Esophagus squamous epithelium (tissue), 5 donors: ENCODE data around the gene TTC6. TPM values are rescaled to one million over a fixed set of nuclear protein-coding genes. Genes with fewer than 3 reads are reported as not detected.
A peak's percentile ranks its signal among the peaks of the same experiment; 100 is the strongest.

Experiments used
- DNase-seq: peaks from one replicate; lab custom pipeline; 2025; lab: John Stamatoyannopoulos, UW
- H3K27ac ChIP-seq, 4 donors: fragments of 200-600 bp; sonication (generic); one replicate each; pipeline ENCODE4 v1.5.1; 2016 to 2019; ENCODE audit warnings: mild to moderate bottlenecking in 1 of 4
- H3K27me3 ChIP-seq, 4 donors: fragments of 200-600 bp; sonication (generic); 1 replicate in 3 of 4; 2 replicates in 1 of 4; pipeline versions ENCODE4 v1.5.1 to v1.6.0; 2017 to 2021; ENCODE audit warnings: antibody characterized with exemption in 1 of 4
- H3K36me3 ChIP-seq, 3 donors: fragments of 200-600 bp; sonication (generic); one replicate each; pipeline ENCODE4 v1.5.1; 2016 to 2019
- H3K4me1 ChIP-seq, 3 donors: fragments of 200-600 bp; sonication (generic); one replicate each; pipeline ENCODE4 v1.5.1; 2017 to 2019
- H3K4me3 ChIP-seq, 4 donors: fragments of 200-600 bp; sonication (generic); 1 replicate in 3 of 4; 2 replicates in 1 of 4; pipeline ENCODE4 v1.5.1; 2016 to 2019; ENCODE audit warnings: mild to moderate bottlenecking in 2 of 4, moderate library complexity in 1 of 4
- H3K9me3 ChIP-seq, 3 donors: fragments of 200-600 bp; sonication (generic); one replicate each; pipeline ENCODE4 v1.5.1; 2016 to 2019
- CTCF ChIP-seq, 6 experiments: fragments of 450-650 bp in 4 of 6; fragments of 200-600 bp in 2 of 6; sonication (generic) in 2 of 6; IDR thresholded peaks; one replicate each; pipeline ENCODE4 v1.5.1; 2016 to 2019; ENCODE audit warnings: antibody characterized with exemption in 6 of 6, mild to moderate bottlenecking in 4 of 6, moderate library complexity in 4 of 6
- POLR2A ChIP-seq, 4 donors: fragments of 450-650 bp; IDR thresholded peaks; one replicate each; pipeline ENCODE4 v1.6.1; 2017; ENCODE audit warnings: antibody characterized with exemption in 4 of 4, mild to moderate bottlenecking in 4 of 4, moderate library complexity in 3 of 4
- WGBS, 2 donors: methylation state at CpG; one replicate each; pipeline ENCODE4 v1.1.5; 2018; 5-methylcytosine and 5-hydroxymethylcytosine counted together
- intact Hi-C: fragments of 100-400 bp; cut with DNase I; formaldehyde crosslinking; loops from one replicate; pipeline ENCODE4 v1.15.0; 2022
- total RNA-seq, 4 donors: library from RNA; depleted of rRNA; stranded (reverse); fragments of >200 nt; gene quantifications; one replicate each; pipeline ENCODE4 v1.1.0, GENCODE V29; 2016
- donor health status: DM: yes; HTN: yes; CAD: no.

TTC6 gene
- total RNA-seq: 1 to 10 TPM in 3 of 4 donors, under 1 TPM in 1; 0.82 to 8.4 (median 3.5) TPM

- no peaks in the 10 kb centered on the region for H3K36me3 ChIP-seq
- H3K27me3 ChIP-seq: peaks cover 0 to 99% (median 27%) of the 10 kb centered on the region in 4 donors
- no peaks in the 10 kb centered on the region for H3K9me3 ChIP-seq
- 1 to 2% methylated on average over 11 to 26 of the region's 92 CpGs for WGBS, 2 donors
- intact Hi-C loops: loop anchor here (5.0 kb wide), 1 partner anchor 348 kb away; no protein-coding TSS in a partner anchor
- H3K27ac ChIP-seq: peak within 1 kb of the TSS; percentile 89 to 95 (median 92)
- TF ChIP-seq CTCF (IDR thresholded peaks at IDR 0.05) (no peak), POLR2A (IDR thresholded peaks at IDR 0.05) (peak in 2 of 4 donors; percentile 8 to 33)
- H3K4me3 ChIP-seq: peak within 1 kb of the TSS; percentile 58 to 72 (median 62)
- DNase-seq: no peak
- H3K4me1 ChIP-seq: peaks cover 17 to 78% (median 32%) of the 10 kb centered on the region in 3 donors
Measured at GRCh38 chr14:37594971-37595808, at the start of gene TTC6, which contains the start of gene FOXA1. TTC6 (plus strand) TSS chr14:37595629; CDS start chr14:37622065, 26,436 bp downstream. FOXA1 (minus strand) TSS chr14:37595249; CDS start chr14:37594972, 277 bp downstream.

- Histone ChIP-seq H3K4me1 (no peaks in the 10 kb centered on the region), H3K27ac (no peak overlapping the region), H3K4me3 (no peak overlapping the region), H3K9me3 (no peaks in the 10 kb centered on the region), H3K36me3 (no peaks in the 10 kb centered on the region), H3K27me3 (no peaks in the 10 kb centered on the region)
- DNase-seq: no peak
- TF ChIP-seq CTCF (IDR thresholded peaks at IDR 0.05): no peak
- TF ChIP-seq POLR2A (IDR thresholded peaks at IDR 0.05): no peak
- 61 to 78% methylated on average over 6 of the region's 6 CpGs for WGBS, 2 donors
- intact Hi-C loops: no loop called here
Measured at GRCh38 chr14:37546621-37547447, 48.6 kb upstream of the TTC6 start.

- no peak overlapping the region for H3K4me3 ChIP-seq
- no peak for DNase-seq
- H3K27ac ChIP-seq: no peak overlapping the region
- no peak for TF ChIP-seq CTCF (IDR thresholded peaks at IDR 0.05)
- no peak for TF ChIP-seq POLR2A (IDR thresholded peaks at IDR 0.05)
- peaks cover 0 to 4% (median 0%) of the 10 kb centered on the region in 3 donors for H3K9me3 ChIP-seq
- no peaks in the 10 kb centered on the region for H3K36me3 ChIP-seq
- H3K4me1 ChIP-seq: no peaks in the 10 kb centered on the region
- WGBS, 2 donors: 25 to 31% methylated on average over 5 of the region's 5 CpGs
- H3K27me3 ChIP-seq: no peaks in the 10 kb centered on the region
- intact Hi-C loops: no loop called here
Measured at GRCh38 chr14:37550511-37550910, 44.9 kb upstream of the TTC6 start.

- TF ChIP-seq CTCF (IDR thresholded peaks at IDR 0.05): no peak
- TF ChIP-seq POLR2A (IDR thresholded peaks at IDR 0.05): no peak
- WGBS, 2 donors: 62 to 78% methylated on average over 1 of the region's 1 CpG
Measured at GRCh38 chr14:37551119-37551518, 44.3 kb upstream of the TTC6 start.

More at GRCh38 chr14:37551119-37551518, 44.3 kb upstream of the TTC6 start:
- Histone ChIP-seq H3K9me3 (peaks cover 0 to 4% (median 0%) of the 10 kb centered on the region in 3 donors), H3K27ac (no peak overlapping the region), H3K27me3 (no peaks in the 10 kb centered on the region), H3K36me3 (no peaks in the 10 kb centered on the region), H3K4me1 (no peaks in the 10 kb centered on the region), H3K4me3 (no peak overlapping the region)
- DNase-seq: no peak
- intact Hi-C loops: no loop called here
